Measurements from ENCODE around the gene RNF157.

DNA sequence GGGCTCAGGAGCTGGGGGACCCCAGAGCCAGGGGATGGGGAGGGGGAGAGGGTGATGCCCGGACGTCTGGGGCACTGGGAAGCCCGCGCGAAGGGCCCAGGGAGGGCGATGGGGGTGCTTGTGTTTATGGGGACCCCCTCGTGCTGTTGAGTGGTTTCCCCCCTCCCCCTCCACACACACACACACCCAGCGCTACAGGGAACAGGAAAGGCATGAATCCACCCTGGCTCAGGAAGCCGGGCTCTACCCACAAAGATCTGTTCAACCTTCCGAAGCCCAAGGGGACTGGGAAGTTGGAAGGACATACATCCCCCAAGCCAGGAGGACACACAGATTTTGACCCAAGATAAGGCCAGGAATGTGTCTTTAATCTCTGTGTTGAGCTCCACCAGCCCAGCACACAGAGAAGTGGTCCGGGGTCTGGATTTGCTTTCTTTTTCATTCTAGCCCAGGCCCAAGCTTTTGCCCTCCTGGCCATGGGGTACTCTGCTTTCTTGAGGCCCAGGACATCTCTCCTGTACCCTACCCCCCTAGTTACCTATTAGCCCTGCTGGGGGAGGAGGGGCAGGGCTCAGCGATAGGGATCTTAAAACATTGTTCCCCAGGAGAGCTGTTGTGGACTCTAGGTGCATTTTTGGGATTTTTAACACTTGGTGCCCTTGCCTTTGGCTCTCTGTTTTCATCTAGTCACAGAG is 26.1 kb upstream of the RNF157 start:
- TF ChIP-seq, protein P1, sequence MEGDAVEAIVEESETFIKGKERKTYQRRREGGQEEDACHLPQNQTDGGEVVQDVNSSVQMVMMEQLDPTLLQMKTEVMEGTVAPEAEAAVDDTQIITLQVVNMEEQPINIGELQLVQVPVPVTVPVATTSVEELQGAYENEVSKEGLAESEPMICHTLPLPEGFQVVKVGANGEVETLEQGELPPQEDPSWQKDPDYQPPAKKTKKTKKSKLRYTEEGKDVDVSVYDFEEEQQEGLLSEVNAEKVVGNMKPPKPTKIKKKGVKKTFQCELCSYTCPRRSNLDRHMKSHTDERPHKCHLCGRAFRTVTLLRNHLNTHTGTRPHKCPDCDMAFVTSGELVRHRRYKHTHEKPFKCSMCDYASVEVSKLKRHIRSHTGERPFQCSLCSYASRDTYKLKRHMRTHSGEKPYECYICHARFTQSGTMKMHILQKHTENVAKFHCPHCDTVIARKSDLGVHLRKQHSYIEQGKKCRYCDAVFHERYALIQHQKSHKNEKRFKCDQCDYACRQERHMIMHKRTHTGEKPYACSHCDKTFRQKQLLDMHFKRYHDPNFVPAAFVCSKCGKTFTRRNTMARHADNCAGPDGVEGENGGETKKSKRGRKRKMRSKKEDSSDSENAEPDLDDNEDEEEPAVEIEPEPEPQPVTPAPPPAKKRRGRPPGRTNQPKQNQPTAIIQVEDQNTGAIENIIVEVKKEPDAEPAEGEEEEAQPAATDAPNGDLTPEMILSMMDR (IDR thresholded peaks at IDR 0.05; ENCODE audit: insufficient read depth, low read length): no peak
- TF ChIP-seq POLR2AphosphoS5 (IDR thresholded peaks at IDR 0.05; ENCODE audit: low read depth) (no peak), GABPA (IDR thresholded peaks at IDR 0.05; ENCODE audit: low read depth) (no peak)
- TF ChIP-seq, protein P2, sequence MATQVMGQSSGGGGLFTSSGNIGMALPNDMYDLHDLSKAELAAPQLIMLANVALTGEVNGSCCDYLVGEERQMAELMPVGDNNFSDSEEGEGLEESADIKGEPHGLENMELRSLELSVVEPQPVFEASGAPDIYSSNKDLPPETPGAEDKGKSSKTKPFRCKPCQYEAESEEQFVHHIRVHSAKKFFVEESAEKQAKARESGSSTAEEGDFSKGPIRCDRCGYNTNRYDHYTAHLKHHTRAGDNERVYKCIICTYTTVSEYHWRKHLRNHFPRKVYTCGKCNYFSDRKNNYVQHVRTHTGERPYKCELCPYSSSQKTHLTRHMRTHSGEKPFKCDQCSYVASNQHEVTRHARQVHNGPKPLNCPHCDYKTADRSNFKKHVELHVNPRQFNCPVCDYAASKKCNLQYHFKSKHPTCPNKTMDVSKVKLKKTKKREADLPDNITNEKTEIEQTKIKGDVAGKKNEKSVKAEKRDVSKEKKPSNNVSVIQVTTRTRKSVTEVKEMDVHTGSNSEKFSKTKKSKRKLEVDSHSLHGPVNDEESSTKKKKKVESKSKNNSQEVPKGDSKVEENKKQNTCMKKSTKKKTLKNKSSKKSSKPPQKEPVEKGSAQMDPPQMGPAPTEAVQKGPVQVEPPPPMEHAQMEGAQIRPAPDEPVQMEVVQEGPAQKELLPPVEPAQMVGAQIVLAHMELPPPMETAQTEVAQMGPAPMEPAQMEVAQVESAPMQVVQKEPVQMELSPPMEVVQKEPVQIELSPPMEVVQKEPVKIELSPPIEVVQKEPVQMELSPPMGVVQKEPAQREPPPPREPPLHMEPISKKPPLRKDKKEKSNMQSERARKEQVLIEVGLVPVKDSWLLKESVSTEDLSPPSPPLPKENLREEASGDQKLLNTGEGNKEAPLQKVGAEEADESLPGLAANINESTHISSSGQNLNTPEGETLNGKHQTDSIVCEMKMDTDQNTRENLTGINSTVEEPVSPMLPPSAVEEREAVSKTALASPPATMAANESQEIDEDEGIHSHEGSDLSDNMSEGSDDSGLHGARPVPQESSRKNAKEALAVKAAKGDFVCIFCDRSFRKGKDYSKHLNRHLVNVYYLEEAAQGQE (IDR thresholded peaks at IDR 0.05; ENCODE audit: insufficient replicate concordance, low read depth): no peak

Data from HL-60 (cell line).